GM19468 (cell line): ENCODE results near the gene ERICH2.

Source experiments
- ATAC-seq: cut with Tn5 transposase; IDR thresholded peaks from one replicate; pipeline ENCODE4 v1.9.1; 2021; ENCODE audit warnings: mild to moderate bottlenecking, moderate library complexity, moderate number of reproducible peaks; ENCODE audit not compliant: unreplicated experiment; ENCODE audit errors: extremely low read depth

The ERICH2 gene

GRCh38 chr2:170815746-170816503, 45.7 kb downstream of the ERICH2 start:
- no peak for ATAC-seq

DNA sequence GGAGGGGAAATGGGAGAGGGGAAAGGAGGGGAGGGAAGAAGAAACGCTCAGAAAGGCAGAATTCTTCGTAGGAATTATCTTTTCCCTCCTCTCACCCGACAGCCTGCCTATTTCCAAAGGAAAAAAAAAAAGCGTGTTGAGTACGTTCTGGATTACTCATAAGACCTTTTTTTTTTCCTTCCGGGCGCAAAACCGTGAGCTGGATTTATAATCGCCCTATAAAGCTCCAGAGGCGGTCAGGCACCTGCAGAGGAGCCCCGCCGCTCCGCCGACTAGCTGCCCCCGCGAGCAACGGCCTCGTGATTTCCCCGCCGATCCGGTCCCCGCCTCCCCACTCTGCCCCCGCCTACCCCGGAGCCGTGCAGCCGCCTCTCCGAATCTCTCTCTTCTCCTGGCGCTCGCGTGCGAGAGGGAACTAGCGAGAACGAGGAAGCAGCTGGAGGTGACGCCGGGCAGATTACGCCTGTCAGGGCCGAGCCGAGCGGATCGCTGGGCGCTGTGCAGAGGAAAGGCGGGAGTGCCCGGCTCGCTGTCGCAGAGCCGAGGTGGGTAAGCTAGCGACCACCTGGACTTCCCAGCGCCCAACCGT, 46.4 kb downstream of the ERICH2 start, which contains the start of gene GAD1:
Gene GAD1, plus strand, starts transcription at position 384 of the 589 bp plus-strand sequence. CDS start 1,705 bp downstream, outside the sequence.
- ATAC-seq, result no peak

GRCh38 chr2:170817093-170818035, 47.2 kb downstream of the ERICH2 start:
- ATAC-seq, result no peak

DNA sequence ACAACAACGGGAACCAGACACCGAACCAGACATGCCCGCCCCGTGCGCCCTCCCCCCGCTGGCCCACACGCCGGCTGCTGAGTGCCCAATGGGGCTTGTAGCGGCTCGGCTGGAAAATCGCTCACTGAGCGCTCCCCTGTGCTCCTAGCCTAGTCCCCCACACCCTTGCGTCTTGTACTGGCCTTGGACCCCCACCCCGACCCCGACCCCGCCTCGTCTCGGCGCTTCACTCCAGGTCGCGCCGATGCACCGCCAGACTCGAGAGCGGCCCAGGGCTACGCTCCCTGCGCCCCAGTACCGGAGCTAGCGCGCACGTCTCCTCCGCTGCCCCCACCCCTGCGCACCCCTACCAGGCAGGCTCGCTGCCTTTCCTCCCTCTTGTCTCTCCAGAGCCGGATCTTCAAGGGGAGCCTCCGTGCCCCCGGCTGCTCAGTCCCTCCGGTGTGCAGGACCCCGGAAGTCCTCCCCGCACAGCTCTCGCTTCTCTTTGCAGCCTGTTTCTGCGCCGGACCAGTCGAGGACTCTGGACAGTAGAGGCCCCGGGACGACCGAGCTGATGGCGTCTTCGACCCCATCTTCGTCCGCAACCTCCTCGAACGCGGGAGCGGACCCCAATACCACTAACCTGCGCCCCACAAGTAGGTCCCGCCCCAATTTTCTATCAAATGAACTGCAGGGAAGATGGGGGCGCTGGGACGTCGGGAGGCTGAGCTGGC, 48.0 kb downstream of the ERICH2 start:
- ATAC-seq, result no peak

DNA sequence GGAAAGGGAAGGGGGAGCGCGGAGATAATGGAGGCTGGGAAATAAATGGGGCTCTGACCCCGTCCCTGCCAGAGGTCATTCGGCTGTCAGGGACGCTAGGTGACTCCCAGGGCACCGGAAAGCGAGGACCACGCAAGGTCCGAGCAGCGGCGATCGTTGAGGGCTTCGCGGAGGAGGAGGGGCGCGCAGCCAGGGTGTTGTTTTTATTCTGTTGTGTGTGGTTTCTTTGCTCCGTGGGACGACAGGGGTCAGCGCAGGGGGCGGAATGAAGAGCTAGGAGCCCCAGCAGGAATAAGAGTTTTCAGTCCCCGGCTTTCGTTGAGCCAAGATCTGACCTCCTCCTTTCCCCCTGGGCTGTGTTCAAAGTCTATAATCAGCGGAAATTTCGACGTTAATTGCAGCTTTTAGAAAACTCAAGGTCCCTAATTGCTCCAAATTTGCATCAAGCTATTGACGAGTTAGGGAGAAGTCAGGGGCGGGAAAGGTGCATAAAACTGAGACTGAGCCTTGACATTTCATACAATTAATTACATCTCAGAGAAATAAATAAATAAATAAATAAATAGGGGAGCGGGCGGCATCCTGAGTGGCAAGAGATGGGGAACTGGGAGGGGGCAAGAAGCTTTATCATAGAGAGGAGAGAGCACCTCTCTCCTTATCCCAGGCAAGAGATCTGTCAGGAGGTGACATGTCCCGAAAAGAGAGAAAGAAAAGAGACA, 48.7 kb downstream of the ERICH2 start:
- no peak for ATAC-seq

DNA sequence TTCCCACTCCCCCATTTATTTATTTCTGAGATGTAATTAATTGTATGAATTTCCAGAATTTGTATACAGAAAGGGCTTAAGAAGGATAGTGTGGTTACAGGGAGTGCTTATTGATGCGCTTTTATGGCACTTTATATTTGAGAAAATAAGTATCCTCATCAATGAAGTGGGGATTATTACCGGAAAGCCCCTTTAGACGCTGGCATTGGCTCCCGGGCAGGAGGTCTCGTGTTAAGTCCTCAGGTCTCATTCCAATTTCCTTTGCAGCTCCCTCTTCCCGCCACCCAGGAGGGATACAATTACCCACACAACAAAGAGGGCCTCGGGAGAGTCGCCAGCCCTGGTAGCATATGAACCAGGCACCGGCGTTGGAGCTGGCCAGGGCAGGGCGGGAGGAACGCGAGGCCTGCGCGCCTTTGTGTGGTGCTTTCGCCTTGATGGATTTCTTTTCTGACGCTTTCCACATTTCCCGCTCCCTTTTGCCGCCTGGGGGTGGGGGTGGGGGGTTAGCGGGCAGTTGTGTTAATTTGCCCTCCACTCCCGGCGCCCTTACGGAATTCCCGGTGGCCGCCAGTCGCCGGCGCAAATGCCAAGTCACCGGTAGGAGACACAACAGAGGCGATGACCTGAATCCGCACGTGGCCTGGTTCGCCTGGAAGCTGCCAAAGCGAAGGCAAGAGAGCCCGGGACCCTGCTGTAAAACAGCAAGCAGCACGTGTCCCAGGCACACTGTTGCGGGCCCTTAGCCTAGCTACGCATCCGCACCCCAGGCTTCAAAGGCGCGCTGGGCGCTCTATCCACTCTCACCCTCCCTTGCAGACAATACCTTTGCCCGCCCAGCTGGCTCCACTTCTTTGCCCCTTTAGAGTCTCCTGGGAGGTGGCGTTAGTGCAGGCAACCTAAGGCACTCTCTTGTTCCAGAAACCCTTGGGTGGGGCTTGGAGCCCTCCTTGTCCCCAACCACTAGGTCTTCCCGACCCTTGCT, 49.8 kb downstream of the ERICH2 start:
- no peak for ATAC-seq

DNA sequence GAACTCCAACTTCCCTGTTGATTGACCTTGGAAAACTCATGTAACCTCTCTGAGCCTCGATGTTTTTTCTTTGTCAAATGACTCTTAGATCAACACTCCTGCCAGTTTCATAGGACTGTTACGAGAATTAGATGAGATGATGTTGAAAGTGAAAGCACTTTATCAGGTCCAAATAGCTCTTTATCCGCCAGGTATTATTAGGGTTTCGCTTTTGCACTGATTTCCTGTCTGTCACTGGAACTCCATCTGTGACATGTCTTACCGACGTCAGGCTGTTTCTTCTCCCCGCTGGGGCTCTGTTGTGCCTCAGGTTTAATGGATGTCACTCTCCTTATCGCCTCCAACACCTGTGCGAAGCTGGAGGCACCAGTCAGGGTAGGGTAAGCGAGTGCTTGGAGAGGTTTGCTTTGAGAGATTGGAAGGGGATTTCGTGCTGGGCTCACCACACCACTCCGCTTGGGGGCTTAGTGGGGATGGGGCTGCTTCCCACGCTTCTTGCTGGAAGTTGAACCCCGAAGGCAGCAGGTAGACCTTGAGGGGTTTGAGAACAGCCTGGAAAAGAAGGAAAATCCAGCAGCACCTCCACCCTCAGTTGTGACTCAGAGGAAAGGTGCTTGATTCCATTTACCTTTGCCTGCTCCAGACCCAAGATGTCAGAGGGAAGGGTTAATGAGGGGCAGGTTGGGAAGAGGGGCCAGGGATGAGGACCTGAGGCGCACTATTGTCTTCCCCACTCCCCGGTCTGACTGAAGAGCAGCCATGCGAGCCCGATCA, 50.8 kb downstream of the ERICH2 start:
- no peak for ATAC-seq

- ATAC-seq, result no peak
Observed at GRCh38 chr2:170821531-170822289, 51.5 kb downstream of the ERICH2 start.

GRCh38 chr2:170822290-170823087, 52.3 kb downstream of the ERICH2 start:
- ATAC-seq, result no peak

GRCh38 chr2:170823088-170823897, 53.1 kb downstream of the ERICH2 start:
- ATAC-seq, result no peak

GRCh38 chr2:170823898-170824215, 53.7 kb downstream of the ERICH2 start:
- ATAC-seq, result no peak

- ATAC-seq, result no peak
Observed at GRCh38 chr2:170824526-170825015, 54.4 kb downstream of the ERICH2 start.

DNA sequence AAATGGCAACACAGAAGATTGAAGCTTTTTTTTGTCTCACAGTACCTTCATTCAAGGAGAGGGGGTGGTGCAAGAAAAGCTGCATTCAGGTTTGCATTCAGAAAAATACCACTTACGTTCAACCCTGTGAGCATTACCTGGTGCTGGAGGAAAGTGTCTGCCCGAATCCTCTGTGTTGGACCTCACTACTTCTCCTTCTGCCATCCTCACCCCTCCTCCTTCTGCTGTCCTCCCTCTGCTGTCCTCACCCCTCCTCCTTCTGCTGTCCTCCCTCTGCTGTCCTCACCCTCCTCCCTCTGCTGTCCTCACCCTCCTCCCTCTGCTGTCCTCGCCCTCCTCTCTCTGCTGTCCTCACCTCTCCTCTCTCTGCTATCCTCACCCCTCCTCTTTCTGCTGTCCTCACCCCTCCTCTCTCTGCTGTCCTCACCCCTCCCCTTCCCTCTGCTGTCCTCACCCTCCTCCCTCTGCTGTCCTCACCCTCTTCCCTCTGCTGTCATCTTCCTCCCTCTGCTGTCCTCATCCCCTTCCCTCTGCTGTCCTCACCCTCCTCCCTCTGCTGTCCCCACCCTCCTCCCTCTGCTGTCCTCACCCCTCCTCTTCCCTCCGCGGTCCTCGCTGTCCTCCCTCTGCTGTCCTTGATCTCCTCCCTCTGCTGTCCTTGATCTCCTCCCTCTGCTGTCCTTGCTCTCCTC, 57.8 kb downstream of the ERICH2 start:
- no peak for ATAC-seq

DNA sequence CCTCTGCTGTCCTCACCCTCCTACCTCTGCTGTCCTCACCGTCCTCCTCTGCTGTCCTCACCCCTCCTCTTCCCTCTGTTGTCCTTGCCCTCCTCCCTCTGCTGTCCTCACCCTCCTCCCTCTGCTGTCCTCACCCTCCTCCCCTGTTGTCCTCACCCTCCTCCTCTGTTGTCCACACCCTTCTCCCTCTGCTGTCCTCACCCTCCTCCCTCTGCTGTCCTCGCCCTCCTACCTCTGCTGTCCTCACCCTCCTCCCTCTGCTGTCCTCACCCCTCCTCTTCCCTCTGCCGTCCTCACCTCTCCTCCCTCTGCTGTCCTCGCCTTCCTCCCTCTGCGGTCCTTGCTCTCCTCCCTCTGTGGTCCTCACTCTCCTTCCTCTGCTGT, 58.3 kb downstream of the ERICH2 start:
- no peak for ATAC-seq

DNA sequence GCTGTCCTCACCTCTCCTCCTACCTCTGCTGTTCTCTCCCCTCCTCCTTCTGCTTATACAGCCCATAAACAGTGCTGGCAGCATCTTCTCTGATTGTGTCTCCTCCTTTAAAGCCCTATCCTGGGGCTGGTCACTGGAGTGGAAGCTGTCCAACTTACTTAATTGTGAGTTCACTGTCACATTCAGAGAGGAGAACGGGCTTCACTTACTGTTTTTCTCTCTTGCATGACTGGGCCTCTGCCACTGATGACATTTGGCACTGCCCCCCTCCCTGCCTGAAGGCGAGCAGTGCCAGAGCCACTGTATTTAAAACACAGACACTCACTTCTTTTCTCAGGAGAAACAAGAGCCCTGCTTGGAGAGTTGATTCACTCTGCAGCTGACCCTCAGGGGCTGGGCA, 58.9 kb downstream of the ERICH2 start:
- no peak for ATAC-seq
